HG03342 (cell line): ENCODE data around the gene RAE1.
"Not testable (repeated sequence)": the region's sequence is repeated elsewhere in the genome, so short reads cannot be mapped to it uniquely, and the experiment has no call there.

Source experiments
- ATAC-seq: cut with Tn5 transposase; IDR thresholded peaks from one replicate; pipeline ENCODE4 v1.9.1; 2021; ENCODE audit warnings: mild to moderate bottlenecking, moderate library complexity; ENCODE audit not compliant: unreplicated experiment

RAE1 gene

GRCh38 chr20:57411406-57412283, 60.6 kb downstream of the RAE1 start:
- no peak for ATAC-seq

- no peak for ATAC-seq
Observed at GRCh38 chr20:57412347-57413029, 61.4 kb downstream of the RAE1 start.

- ATAC-seq = no peak
Observed at GRCh38 chr20:57413986-57414385, 62.9 kb downstream of the RAE1 start.

- ATAC-seq = no peak
Observed at GRCh38 chr20:57414867-57415592, 64.0 kb downstream of the RAE1 start.

GRCh38 chr20:57415771-57416170, 64.7 kb downstream of the RAE1 start:
- no peak for ATAC-seq

GRCh38 chr20:57416296-57417022, 65.4 kb downstream of the RAE1 start:
- ATAC-seq = no peak

GRCh38 chr20:57417051-57417689, 66.1 kb downstream of the RAE1 start:
- ATAC-seq = no peak

- no peak for ATAC-seq
Observed at GRCh38 chr20:57417830-57418780, 67.0 kb downstream of the RAE1 start.

GRCh38 chr20:57419479-57419878, 68.4 kb downstream of the RAE1 start:
- not testable (repeated sequence) for ATAC-seq

GRCh38 chr20:57420571-57421252, 69.7 kb downstream of the RAE1 start:
- no peak for ATAC-seq

- ATAC-seq = no peak
Observed at GRCh38 chr20:57421253-57422220, 70.5 kb downstream of the RAE1 start.

- no peak for ATAC-seq
Observed at GRCh38 chr20:57422254-57422653, 71.2 kb downstream of the RAE1 start.

- ATAC-seq = no peak
Observed at GRCh38 chr20:57425150-57426013, 74.3 kb downstream of the RAE1 start.

- no peak for ATAC-seq
Observed at GRCh38 chr20:57426271-57426689, 75.2 kb downstream of the RAE1 start.

- no peak for ATAC-seq
Observed at GRCh38 chr20:57426831-57427230, 75.8 kb downstream of the RAE1 start.

- ATAC-seq = no peak
Observed at GRCh38 chr20:57428324-57429158, 77.5 kb downstream of the RAE1 start.
